Left kidney (tissue), 2 donors: Measurements from ENCODE around the gene NUP210. TPM values are rescaled to one million over a fixed set of nuclear protein-coding genes. Genes with fewer than 3 reads are reported as not detected.

Source experiments
- DNase-seq: peaks from one replicate; pipeline ENCODE4 v3.0.0-alpha.2; 2013
- polyA plus RNA-seq: library from polyadenylated mRNA; unstranded; fragments of 120-200 nt; gene quantifications from one replicate; pipeline ENCODE4 v1.2.1, GENCODE V29; 2013; ENCODE audit not compliant: insufficient read length

The NUP210 gene
- polyA plus RNA-seq, 1 donor = 28.9 TPM

DNA sequence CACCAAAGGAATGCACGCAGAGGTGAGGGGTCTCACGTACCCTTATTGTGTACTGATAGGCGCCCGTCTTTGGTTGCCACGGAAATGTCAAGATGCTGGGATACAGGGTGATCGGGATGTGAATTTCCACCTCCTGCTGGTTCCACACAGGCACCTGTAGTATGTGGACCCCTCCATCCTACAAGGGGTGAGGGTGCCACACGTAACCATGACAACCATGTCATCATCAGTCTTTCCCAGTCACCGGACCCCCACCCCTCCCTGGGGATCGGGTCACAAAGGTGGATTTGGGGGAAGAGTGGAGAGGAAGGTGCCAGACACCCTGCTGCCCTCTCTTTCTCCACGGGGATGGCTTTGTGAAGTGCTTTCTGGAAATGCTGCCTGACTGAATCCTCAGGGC is 44.7 kb downstream of the NUP210 start:
- no peak for DNase-seq

- no peak for DNase-seq
Measured at GRCh38 chr3:13373975-13374586, 46.0 kb downstream of the NUP210 start.

- DNase-seq = no peak
Measured at GRCh38 chr3:13372656-13373055, 47.5 kb downstream of the NUP210 start.

GRCh38 chr3:13372126-13372525 is 48.0 kb downstream of the NUP210 start:
- no peak for DNase-seq

- no peak for DNase-seq
Measured at GRCh38 chr3:13371100-13372075, 48.7 kb downstream of the NUP210 start.

- no peak for DNase-seq
Measured at GRCh38 chr3:13370609-13371008, 49.5 kb downstream of the NUP210 start.

- no peak for DNase-seq
Measured at GRCh38 chr3:13370055-13370454, 50.1 kb downstream of the NUP210 start.

- DNase-seq = no peak
Measured at GRCh38 chr3:13368834-13369233, 51.3 kb downstream of the NUP210 start.

DNA sequence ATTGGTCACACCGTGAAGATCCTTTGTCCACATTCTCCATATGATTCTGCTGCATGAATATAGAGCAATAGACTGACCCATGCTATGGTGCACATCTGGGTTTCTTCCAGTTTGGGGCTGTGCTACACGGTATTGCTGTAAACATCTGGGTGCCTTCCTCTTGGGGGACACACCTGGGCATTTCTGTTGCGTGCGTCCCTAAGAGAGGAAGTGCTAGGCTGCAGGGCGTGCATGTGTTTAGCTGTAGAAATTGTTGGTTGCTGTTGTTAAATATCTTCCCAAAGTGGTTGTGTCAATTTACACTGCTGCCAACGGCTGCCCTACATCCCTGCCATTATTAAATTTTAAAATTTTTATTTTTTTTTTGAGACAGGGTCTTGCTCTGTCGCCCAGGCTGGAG is 52.4 kb downstream of the NUP210 start:
- no peak for DNase-seq

DNA sequence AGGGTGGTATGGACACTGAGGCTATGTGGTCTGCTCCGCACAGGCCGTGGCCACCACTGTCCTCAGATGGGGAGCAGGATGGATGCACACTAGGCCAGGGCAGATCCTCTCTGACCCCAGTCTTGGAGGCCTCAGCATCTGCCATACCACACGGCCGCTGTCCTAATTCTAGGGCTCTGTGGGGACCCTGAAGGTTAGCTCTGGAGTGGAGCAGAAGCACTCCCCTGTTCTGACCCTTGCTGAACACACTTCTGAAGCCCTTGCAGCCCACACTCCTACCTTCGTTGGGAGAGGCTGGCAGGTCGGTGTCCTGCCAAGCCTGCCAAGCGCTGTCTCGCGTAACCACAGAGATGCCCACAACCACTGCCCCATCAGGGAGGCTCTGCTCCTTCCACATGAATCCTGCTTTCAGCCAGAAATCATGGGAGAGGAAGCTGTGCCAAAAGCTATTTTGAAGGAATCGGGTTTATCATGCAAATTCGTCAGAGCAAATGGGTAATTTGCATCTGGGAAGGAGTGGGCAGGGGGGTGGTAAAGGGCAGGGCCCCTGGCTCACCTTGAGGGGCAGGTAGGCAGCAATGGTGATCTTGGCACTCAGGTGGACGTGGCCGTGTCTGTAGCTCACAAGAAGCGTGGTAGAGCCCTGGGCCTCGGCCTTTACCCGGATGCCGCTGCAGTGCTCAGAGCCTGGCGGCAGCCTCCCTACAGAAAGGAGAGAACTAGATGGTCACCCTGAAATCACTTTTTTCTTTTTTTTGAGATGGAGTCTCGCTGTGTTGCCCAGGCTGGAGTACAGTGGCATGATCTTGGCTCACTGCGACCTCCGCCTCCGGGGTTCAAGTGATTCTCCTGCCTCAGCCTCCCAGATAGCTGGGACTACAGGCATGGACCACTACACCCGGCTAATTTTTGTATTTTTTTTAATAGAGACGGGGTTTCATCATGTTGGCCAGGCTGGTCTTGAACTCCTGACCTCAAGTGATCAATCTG is 54.4 kb downstream of the NUP210 start:
- DNase-seq = no peak

GRCh38 chr3:13364602-13365271 is 55.4 kb downstream of the NUP210 start:
- no peak for DNase-seq

DNA sequence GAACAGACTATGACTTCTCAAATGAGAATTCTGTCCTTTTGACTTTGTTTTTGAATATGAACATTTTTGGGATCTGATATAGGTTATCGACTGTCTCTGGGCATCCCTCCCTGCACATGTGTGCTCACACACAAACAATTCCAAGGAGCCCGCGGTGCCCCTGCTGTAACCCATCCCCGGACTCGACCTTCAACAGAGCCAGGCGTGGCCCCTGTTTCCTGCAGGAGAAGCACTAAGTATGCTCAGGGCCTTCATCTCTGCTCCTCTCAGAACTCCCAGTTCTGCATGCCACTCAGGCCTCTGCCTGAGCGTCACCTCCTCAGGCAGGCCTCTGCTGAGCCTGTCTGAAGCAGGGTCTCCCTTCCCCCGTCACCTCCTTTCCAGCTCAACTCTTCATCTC is 57.6 kb downstream of the NUP210 start:
- DNase-seq = no peak

DNA sequence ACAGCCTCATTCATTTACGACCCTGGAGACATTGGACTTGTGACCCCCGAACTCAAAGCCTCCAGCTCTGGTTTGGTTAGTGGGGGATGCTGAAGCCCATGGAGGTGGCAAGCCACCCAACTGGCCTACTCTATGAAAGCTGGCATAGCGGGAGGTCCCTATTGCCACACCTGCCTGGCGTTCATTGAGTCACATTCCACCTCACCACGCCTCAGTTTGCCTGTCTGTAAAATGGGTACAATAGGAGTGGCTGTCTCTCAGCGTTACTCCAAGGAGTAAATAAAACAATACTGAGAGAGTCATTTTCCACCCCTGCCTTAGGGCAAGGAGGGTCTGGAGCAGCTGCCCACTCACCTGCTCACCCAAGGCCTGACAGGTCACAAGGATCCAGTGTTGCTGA is 60.2 kb downstream of the NUP210 start:
- DNase-seq = no peak

DNA sequence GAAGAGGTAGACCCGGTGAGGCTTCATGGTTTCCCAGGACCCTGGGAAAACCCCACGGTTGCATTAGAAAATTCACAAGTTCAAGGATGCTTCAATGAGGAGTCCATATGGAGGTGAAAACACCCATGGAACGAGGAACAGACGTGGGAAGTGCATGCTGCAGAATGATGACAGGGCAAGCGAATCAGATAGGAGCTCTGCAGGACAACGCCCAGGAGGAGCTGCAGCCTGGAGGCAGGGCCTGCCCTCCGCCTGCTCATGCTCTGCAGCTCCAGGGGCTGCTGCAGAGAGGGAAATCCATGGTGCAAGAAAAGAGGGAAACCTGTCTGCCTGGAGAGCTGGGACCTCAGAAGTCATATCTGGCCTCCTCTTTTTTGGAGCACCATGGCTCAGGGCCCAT is 61.5 kb downstream of the NUP210 start:
- no peak for DNase-seq

DNA sequence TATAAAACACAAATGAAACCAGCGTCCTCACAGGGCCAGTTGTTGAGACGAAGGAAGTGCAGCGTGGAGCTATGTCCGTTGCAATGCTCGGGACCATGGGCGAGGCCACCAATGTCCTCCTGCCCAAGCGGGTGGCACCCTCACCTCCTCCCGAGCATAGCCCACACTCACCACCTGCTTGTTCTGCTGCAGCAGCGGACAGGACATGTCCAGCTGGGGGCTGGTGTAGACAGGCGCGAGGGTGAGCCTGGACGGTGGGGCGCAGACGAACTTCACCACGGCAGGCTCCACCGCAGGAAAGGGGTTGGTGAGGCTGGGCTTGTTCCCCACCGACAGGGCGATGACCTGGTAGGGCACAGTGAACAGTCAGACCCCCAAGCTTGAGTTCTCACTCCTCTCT is 62.1 kb downstream of the NUP210 start:
- DNase-seq = no peak

DNA sequence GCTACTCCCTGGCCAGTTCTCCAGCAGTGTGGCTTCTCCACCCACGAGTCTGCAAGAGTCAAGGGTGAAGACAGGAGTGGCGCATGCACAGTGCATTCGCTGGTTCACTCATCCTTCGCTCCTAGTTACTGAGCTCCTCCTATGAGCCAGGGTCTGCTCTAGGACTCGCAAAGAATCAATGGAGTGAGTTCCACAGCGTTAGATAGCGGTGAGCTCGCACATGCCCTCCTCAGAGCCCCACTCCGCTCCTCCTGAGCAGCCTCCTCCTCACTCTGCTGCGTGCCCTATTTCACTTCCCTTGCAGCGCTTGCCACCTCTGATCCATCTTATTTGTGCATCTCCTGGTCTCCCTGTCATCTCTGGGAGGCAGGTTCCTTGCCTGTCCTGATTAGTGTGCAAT is 63.0 kb downstream of the NUP210 start:
- no peak for DNase-seq

DNA sequence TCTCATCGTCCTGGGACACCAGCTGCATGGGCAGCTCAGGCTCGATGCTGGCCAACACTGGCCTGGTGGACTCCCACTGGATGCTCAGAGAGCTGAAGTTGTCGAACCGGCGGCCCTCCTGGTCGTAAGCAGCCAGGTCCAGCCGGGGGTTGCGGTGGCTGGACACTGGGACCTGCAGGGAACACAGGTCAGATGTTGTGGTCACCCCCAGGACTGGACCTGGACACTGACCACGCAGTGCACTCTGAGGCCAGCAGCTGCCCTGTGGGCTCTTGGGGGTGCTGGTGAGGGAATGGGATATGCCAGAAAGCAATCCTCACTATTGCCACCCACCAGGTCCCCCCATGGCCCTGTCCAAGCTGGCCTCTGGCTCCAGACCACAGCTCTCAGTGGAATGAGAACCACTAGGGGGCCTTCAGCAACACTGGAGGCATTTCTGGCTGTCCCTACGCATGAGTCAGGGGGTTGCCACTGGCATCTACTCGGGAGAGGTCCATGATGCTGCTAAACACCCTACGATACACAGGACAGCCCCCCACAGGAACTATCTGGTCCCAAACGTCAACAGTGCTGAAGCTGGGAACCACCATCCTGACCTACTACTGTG is 66.1 kb downstream of the NUP210 start:
- DNase-seq = no peak

- DNase-seq = no peak
Measured at GRCh38 chr3:13353506-13353905, 66.6 kb downstream of the NUP210 start.

DNA sequence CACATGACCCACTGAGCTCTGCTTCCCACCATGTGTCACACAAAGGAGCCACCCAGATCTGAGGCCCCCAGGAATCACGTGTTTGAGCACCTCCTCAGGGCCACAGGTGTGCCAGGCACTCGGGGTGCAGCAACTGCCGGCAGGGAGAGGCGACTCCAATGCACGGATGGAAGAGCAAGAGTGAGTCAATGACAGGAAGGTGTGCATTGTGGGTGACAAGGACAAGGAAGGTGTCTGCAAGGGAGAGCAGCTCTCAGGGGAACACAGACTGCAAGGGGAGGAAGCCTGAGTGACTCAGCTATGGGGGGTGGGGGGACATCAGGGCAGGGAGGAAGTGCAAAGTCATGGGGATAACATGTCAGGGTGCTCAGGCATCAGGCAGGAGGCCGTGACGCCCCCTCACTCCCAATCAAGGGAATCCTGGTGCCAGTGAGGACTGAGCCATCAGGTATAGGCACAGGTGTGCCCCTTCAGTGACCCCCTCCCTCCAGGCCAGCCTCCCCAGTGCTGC is 67.4 kb downstream of the NUP210 start:
- no peak for DNase-seq

DNA sequence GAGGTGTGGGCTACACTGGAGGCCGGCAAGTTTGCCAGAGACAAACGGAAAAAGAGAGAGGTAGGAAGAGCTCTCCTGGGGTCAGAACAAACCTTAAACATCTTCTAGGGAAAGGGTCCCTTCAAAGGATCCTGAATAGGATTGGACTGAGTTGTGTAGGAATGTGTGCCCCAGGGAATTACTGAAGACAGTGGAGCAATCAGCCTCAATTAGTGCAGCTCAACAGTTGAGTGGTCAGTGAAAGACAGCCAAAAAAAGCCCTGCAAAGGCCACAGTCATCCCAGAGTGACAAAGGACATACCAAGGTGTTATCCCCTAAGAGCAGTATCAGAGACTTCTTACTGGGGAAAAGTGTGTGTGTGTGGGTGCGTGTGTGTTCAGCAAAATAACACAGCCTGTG is 70.3 kb downstream of the NUP210 start:
- DNase-seq = no peak
